Heart right ventricle (tissue), 16 donors: ENCODE measurements around the gene FBXW4. TPM values are rescaled to one million over a fixed set of nuclear protein-coding genes. Genes with fewer than 3 reads are reported as not detected.

ENCODE experiments used
- ATAC-seq, 8 donors: fragments of 200-7000 bp; cut with Tn5 transposase; one replicate each; pipeline ENCODE4 v1.9.1; 2020; ENCODE audit warnings: mild to moderate bottlenecking in 8 of 8, moderate library complexity in 8 of 8, moderate number of reproducible peaks in 1 of 8
- DNase-seq, 2 donors: peaks; one replicate each; pipeline ENCODE4 v3.0.0-alpha.2; 2020
- H3K27ac ChIP-seq, 10 donors: fragments of 200-600 bp; sonication (generic) in 2 of 10; one replicate each; pipeline versions ENCODE4 v1.5.0 to v1.8.0; 2020 to 2022; ENCODE audit warnings: mild to moderate bottlenecking in 3 of 10
- H3K27me3 ChIP-seq, 7 donors: fragments of 200-600 bp; one replicate each; pipeline ENCODE4 v1.8.0; 2021 to 2022; ENCODE audit warnings: mild to moderate bottlenecking in 2 of 7
- H3K36me3 ChIP-seq, 9 donors: fragments of 200-600 bp; sonication (generic) in 1 of 9; one replicate each; pipeline versions ENCODE4 v1.5.0 to v1.8.0; 2020 to 2022; ENCODE audit warnings: mild to moderate bottlenecking in 2 of 9
- H3K4me1 ChIP-seq, 9 donors: fragments of 200-600 bp; sonication (generic) in 1 of 9; one replicate each; pipeline versions ENCODE4 v1.5.0 to v1.8.0; 2020 to 2022; ENCODE audit warnings: mild to moderate bottlenecking in 4 of 9
- H3K4me3 ChIP-seq, 10 donors: fragments of 200-600 bp; sonication (generic) in 2 of 10; one replicate each; pipeline versions ENCODE4 v1.5.0 to v1.8.0; 2020 to 2022; ENCODE audit warnings: mild to moderate bottlenecking in 7 of 10, moderate library complexity in 2 of 10
- H3K9me3 ChIP-seq, 11 donors: fragments of 200-600 bp in 10 of 11; sonication (generic) in 2 of 11; one replicate each; pipeline versions ENCODE4 v1.5.0 to v1.8.0; 2013 to 2022; ENCODE audit warnings: mild to moderate bottlenecking in 2 of 11, control low read depth in 1 of 11, moderate library complexity in 1 of 11
- CTCF ChIP-seq, 9 donors: fragments of 200-600 bp; sonication (generic) in 2 of 9; IDR thresholded peaks; one replicate each; pipeline versions ENCODE4 v1.5.0 to v1.8.0; 2021 to 2022; ENCODE audit warnings: antibody characterized with exemption in 9 of 9, mild to moderate bottlenecking in 5 of 9, moderate library complexity in 1 of 9
- WGBS, 2 donors: extraction: QIAGEN DNeasy Blood & Tissue Kit; methylation state at CpG; one replicate each; pipeline ENCODE4 v1.1.7; 2013; ENCODE audit warnings: inconsistent platforms in 1 of 2; 5-methylcytosine and 5-hydroxymethylcytosine counted together
- intact Hi-C, 10 donors: fragments of 100-400 bp; cut with DNase I; formaldehyde crosslinking; loops; one replicate each; pipeline versions ENCODE4 v1.11.1 to v1.14.2; 2022
- polyA plus RNA-seq, 2 donors: library from polyadenylated mRNA; stranded (reverse); fragments of 200-250 nt; gene quantifications; one replicate each; pipeline ENCODE4 v1.2.3, GENCODE V29; 2013
- total RNA-seq, 10 donors: library from RNA; stranded (reverse); fragmentation: NEBNext Ultra II Directional in 3 of 10; extraction: Animal tissue kit (Norgen Biotek cat#: 25700) in 3 of 10; gene quantifications; one replicate each; pipeline versions ENCODE4 v1.2.1 to v1.2.4, GENCODE V29; 2021 to 2023
- donor health status: Arrhythmogenic right ventricular cardiomyopathy.
- donor health status: ischemic (EF 13 %, LVEDD 7.1; RV severe dilation, severe dysfunction).
- donor health status: healthy with polysubstance abuse.
- donor health status: DM: no; HTN: yes; CAD: no.
- donor health status: DM: no; HTN: no; CAD: no.
- donor health status: ischemic (EF 25% LVEDD 6.9; RV normal size, moderate dysfunction).
- donor health status: ischemic (EF 25% LVEDD 5.7; RV mildly dilated, moderate dysfunction).
- donor health status: healthy.
- donor health status: DM: yes; HTN: yes; CAD: no.
- donor health status: Ischemic cardiomyopathy.
- donor health status: ischemic (EF 35%, LVEDD 5.7; RV mildly dilated, moderate dysfunction).
- donor health status: nonischemic (EF 11% LVEDD 7.7; RV severe dilation, severe dysfunction).
- donor health status: DM: yes; HTN: yes; CAD: no.
- donor health status: PGD.
- donor health status: ischemic (EF 29% LVEDD 5.4; RV normal size, mild dysfunction).
- donor health status: nonischemic (EF 23%, LVEDD 6.1; RV moderate dilation, normal function).

Gene FBXW4
- total and polyA plus RNA-seq, 12 donors = 31.8 to 118 (median 92.1) TPM

GRCh38 chr10:101631821-101632475 is 63.0 kb downstream of the FBXW4 start:
- H3K27me3 ChIP-seq = no peaks in the 10 kb centered on the region
- H3K27ac ChIP-seq = no peak overlapping the region
- H3K4me1 ChIP-seq = peaks cover 0 to 17% (median 3%) of the 10 kb centered on the region in 9 donors
- H3K36me3 ChIP-seq = peaks cover 0 to 50% (median 0%) of the 10 kb centered on the region in 9 donors
- TF ChIP-seq CTCF (IDR thresholded peaks at IDR 0.05) = no peak
- DNase-seq (no peak), ATAC-seq (peak in 3 of 8 donors; percentile 26 to 58 (median 44))
- H3K4me3 ChIP-seq = no peak overlapping the region
- H3K9me3 ChIP-seq = no peaks in the 10 kb centered on the region
- intact Hi-C loops = no loop called here
- 80 to 88% methylated on average over 8 of the region's 8 CpGs for WGBS, 2 donors

GRCh38 chr10:101630633-101630920 is 64.4 kb downstream of the FBXW4 start:
- no peak overlapping the region for H3K4me3 ChIP-seq
- H3K27ac ChIP-seq = no peak overlapping the region
- no peak for TF ChIP-seq CTCF (IDR thresholded peaks at IDR 0.05)
- H3K4me1 ChIP-seq = peaks cover 0 to 28% (median 9%) of the 10 kb centered on the region in 9 donors
- no peaks in the 10 kb centered on the region for H3K27me3 ChIP-seq
- H3K9me3 ChIP-seq = no peaks in the 10 kb centered on the region
- intact Hi-C loops = no loop called here
- DNase-seq (no peak), ATAC-seq (no peak)
- 95 to 98% methylated on average over 1 of the region's 1 CpG for WGBS, 2 donors
- H3K36me3 ChIP-seq = peaks cover 0 to 38% (median 0%) of the 10 kb centered on the region in 9 donors

GRCh38 chr10:101629837-101630632 is 64.9 kb downstream of the FBXW4 start:
- DNase-seq = peak in 1 of 2 donors; percentile 40
- Histone ChIP-seq H3K4me1 (peaks cover 0 to 32% (median 11%) of the 10 kb centered on the region in 9 donors), H3K4me3 (no peak overlapping the region), H3K36me3 (peaks cover 0 to 40% (median 0%) of the 10 kb centered on the region in 9 donors), H3K9me3 (no peaks in the 10 kb centered on the region), H3K27me3 (no peaks in the 10 kb centered on the region), H3K27ac (no peak overlapping the region)
- no peak for TF ChIP-seq CTCF (IDR thresholded peaks at IDR 0.05)
- ATAC-seq = peak; percentile 65 to 88 (median 84)
- intact Hi-C loops = no loop called here
- WGBS, 2 donors = 81 to 87% methylated on average over 13 of the region's 13 CpGs

- peak in 4 of 8 donors; percentile 26 to 82 (median 46) for ATAC-seq
- H3K4me3 ChIP-seq = no peak overlapping the region
- no peak overlapping the region for H3K27ac ChIP-seq
- H3K36me3 ChIP-seq = peaks cover 0 to 72% (median 11%) of the 10 kb centered on the region in 9 donors
- intact Hi-C loops = no loop called here
- WGBS, 2 donors = 32 to 53% methylated on average over 1 of the region's 1 CpG
- H3K9me3 ChIP-seq = no peaks in the 10 kb centered on the region
- no peak for DNase-seq
- peaks cover 0 to 33% (median 11%) of the 10 kb centered on the region in 9 donors for H3K4me1 ChIP-seq
- no peak for TF ChIP-seq CTCF (IDR thresholded peaks at IDR 0.05)
- no peaks in the 10 kb centered on the region for H3K27me3 ChIP-seq
These were observed 69.1 kb downstream of the FBXW4 start for GRCh38 chr10:101625821-101626412.
